ENCODE results near the gene CHCHD4.

The CHCHD4 gene

GRCh38 chr3:14138109-14138877, 13.6 kb upstream of the CHCHD4 start:
- peak overlapping the region; percentile 94 for H3K27ac ChIP-seq
- no peak for DNase-seq (ENCODE audit: low spot score)
- CTCF ChIA-PET: no interaction called here
- POLR2A ChIA-PET (ENCODE audit: low non-redundant PET): no interaction called here
- no peak for TF ChIP-seq CTCF (conservative IDR thresholded peaks at IDR 0.05; ENCODE audit: low read depth)

- TF ChIP-seq CTCF (conservative IDR thresholded peaks at IDR 0.05; ENCODE audit: low read depth): no peak
- POLR2A ChIA-PET (ENCODE audit: low non-redundant PET): interaction anchor here (0.9 kb wide), 1 partner anchor 8 kb away, joined by 3 read pairs; no protein-coding TSS in a partner anchor
- no peak for DNase-seq (ENCODE audit: low spot score)
- peak overlapping the region; percentile 94 for H3K27ac ChIP-seq
- CTCF ChIA-PET: no interaction called here
These were observed 12.8 kb upstream of the CHCHD4 start for GRCh38 chr3:14137445-14137844.

- peak overlapping the region; percentile 94 for H3K27ac ChIP-seq
- CTCF ChIA-PET: no interaction called here
- TF ChIP-seq CTCF (conservative IDR thresholded peaks at IDR 0.05; ENCODE audit: low read depth): no peak
- DNase-seq (ENCODE audit: low spot score): peak; percentile 64
- POLR2A ChIA-PET (ENCODE audit: low non-redundant PET): interaction anchor here (0.9 kb wide), 1 partner anchor 8 kb away, joined by 3 read pairs; no protein-coding TSS in a partner anchor
These were observed 12.3 kb upstream of the CHCHD4 start for GRCh38 chr3:14137004-14137403.

GRCh38 chr3:14135581-14135980, 10.9 kb upstream of the CHCHD4 start:
- TF ChIP-seq CTCF (conservative IDR thresholded peaks at IDR 0.05; ENCODE audit: low read depth): no peak
- CTCF ChIA-PET: no interaction called here
- no peak for DNase-seq (ENCODE audit: low spot score)
- POLR2A ChIA-PET (ENCODE audit: low non-redundant PET): interaction anchor here (0.6 kb wide), 1 partner anchor 11 kb away, joined by 3 read pairs; the partner anchor contains the start of genes CHCHD4 and TMEM43
- peak overlapping the region; percentile 94 for H3K27ac ChIP-seq

GRCh38 chr3:14134291-14134690, 9.6 kb upstream of the CHCHD4 start:
- CTCF ChIA-PET: no interaction called here
- DNase-seq (ENCODE audit: low spot score): no peak
- H3K27ac ChIP-seq: peak overlapping the region; percentile 94
- no peak for TF ChIP-seq CTCF (conservative IDR thresholded peaks at IDR 0.05; ENCODE audit: low read depth)
- POLR2A ChIA-PET (ENCODE audit: low non-redundant PET): no interaction called here

GRCh38 chr3:14133876-14134275, 9.2 kb upstream of the CHCHD4 start:
- ChIA-PET POLR2A (ENCODE audit: low non-redundant PET) (no interaction called here), CTCF (no interaction called here)
- no peak for TF ChIP-seq CTCF (conservative IDR thresholded peaks at IDR 0.05; ENCODE audit: low read depth)
- H3K27ac ChIP-seq: peak overlapping the region; percentile 94
- DNase-seq (ENCODE audit: low spot score): no peak
